ENCODE measurements around the gene TNFRSF17. TPM values are rescaled to one million over a fixed set of nuclear protein-coding genes. Genes with fewer than 3 reads are reported as not detected.
A peak's percentile ranks its signal among the peaks of the same experiment; 100 is the strongest.

TNFRSF17 gene
- total and polyA plus RNA-seq, 2 of the 13 experiments (the other 11 are each of a cell fraction or from before 2014, with no cell fraction given): not detected

DNA sequence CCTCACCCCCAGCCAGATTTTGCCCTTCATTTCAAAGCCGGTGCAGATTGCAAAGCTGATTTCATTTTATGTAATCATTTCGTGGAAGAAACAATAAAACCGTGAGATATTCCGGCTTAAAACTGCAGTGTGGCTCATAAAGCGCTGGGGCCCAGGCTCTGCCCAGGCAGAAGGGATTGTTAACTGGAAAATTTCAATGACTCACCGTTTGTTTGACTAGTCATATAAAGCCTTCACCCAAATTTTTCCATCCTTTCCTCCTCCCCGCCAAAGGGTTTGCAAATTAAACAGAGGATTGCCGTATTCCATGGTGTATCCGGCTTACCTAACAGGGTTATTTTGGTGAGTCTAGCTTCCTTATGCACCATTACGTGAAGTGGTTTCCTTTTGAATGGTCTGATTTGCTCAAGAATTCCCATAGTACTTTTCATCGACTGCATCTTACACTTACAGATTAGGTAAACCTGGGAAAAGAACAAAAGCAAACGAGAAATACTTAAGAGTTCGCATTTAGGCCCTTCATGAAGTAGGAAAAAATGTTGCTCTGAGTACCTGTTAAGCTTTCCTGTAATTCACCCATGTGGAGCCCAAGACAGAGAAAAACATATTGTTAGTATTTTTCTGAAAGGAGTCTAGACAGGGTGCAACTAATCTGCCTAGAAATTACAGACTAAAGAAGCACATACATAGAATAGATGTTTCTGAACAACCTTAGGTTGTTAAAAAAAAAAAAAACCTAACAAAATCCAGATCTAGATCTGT, 48.3 kb upstream of the TNFRSF17 start (continued):
- no peak for TF ChIP-seq PLSCR1 (CRISPR knock-in tag; IDR thresholded peaks at IDR 0.05; ENCODE audit: borderline replicate concordance)
- peak; percentile 69 for TF ChIP-seq TEAD3 (CRISPR knock-in tag; optimal IDR thresholded peaks at IDR 0.05; ENCODE audit: borderline replicate concordance)
- TF ChIP-seq REPIN1 (CRISPR knock-in tag; IDR thresholded peaks at IDR 0.05; ENCODE audit: borderline replicate concordance, low read depth): no peak
- TF ChIP-seq ZNF564 (CRISPR knock-in tag; IDR thresholded peaks at IDR 0.05): 0 out of 2 replicates have a peak, but pooled peaks have one; percentile 6
- TF ChIP-seq POGZ (CRISPR knock-in tag; IDR thresholded peaks at IDR 0.05): no peak
- no peak for TF ChIP-seq NFATC3 (CRISPR knock-in tag; IDR thresholded peaks at IDR 0.05)
- TF ChIP-seq ZNF260 (CRISPR knock-in tag; IDR thresholded peaks at IDR 0.05; ENCODE audit: borderline replicate concordance, low read depth): no peak
- no peak for TF ChIP-seq LRRFIP1 (CRISPR knock-in tag; conservative IDR thresholded peaks at IDR 0.05)
- TF ChIP-seq ZNF180 (CRISPR knock-in tag; IDR thresholded peaks at IDR 0.05; ENCODE audit: borderline replicate concordance, low read depth): no peak
- TF ChIP-seq KLF6 (CRISPR knock-in tag; IDR thresholded peaks at IDR 0.05): no peak
- TF ChIP-seq, protein P1, sequence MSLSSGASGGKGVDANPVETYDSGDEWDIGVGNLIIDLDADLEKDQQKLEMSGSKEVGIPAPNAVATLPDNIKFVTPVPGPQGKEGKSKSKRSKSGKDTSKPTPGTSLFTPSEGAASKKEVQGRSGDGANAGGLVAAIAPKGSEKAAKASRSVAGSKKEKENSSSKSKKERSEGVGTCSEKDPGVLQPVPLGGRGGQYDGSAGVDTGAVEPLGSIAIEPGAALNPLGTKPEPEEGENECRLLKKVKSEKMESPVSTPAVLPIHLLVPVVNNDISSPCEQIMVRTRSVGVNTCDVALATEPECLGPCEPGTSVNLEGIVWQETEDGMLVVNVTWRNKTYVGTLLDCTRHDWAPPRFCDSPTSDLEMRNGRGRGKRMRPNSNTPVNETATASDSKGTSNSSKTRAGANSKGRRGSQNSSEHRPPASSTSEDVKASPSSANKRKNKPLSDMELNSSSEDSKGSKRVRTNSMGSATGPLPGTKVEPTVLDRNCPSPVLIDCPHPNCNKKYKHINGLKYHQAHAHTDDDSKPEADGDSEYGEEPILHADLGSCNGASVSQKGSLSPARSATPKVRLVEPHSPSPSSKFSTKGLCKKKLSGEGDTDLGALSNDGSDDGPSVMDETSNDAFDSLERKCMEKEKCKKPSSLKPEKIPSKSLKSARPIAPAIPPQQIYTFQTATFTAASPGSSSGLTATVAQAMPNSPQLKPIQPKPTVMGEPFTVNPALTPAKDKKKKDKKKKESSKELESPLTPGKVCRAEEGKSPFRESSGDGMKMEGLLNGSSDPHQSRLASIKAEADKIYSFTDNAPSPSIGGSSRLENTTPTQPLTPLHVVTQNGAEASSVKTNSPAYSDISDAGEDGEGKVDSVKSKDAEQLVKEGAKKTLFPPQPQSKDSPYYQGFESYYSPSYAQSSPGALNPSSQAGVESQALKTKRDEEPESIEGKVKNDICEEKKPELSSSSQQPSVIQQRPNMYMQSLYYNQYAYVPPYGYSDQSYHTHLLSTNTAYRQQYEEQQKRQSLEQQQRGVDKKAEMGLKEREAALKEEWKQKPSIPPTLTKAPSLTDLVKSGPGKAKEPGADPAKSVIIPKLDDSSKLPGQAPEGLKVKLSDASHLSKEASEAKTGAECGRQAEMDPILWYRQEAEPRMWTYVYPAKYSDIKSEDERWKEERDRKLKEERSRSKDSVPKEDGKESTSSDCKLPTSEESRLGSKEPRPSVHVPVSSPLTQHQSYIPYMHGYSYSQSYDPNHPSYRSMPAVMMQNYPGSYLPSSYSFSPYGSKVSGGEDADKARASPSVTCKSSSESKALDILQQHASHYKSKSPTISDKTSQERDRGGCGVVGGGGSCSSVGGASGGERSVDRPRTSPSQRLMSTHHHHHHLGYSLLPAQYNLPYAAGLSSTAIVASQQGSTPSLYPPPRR (CRISPR knock-in tag; IDR thresholded peaks at IDR 0.05; ENCODE audit: borderline replicate concordance): no peak
- TF ChIP-seq GATAD2A (CRISPR knock-in tag; IDR thresholded peaks at IDR 0.05): no peak
- TF ChIP-seq AKAP8 (CRISPR knock-in tag; IDR thresholded peaks at IDR 0.05): no peak
- TF ChIP-seq ZNF367 (CRISPR knock-in tag; IDR thresholded peaks at IDR 0.05; ENCODE audit: borderline replicate concordance): no peak
- TF ChIP-seq ZNF354B (CRISPR knock-in tag; IDR thresholded peaks at IDR 0.05): no peak
- no peak for TF ChIP-seq TFE3 (CRISPR knock-in tag; IDR thresholded peaks at IDR 0.05)
- TF ChIP-seq POGK (CRISPR knock-in tag; conservative IDR thresholded peaks at IDR 0.05): peak; percentile 93
- no peak for TF ChIP-seq ZNF775 (CRISPR knock-in tag; IDR thresholded peaks at IDR 0.05; ENCODE audit: borderline replicate concordance)

All from HepG2 (cell line).